ENCODE data around the gene SH3BP4. TPM values are rescaled to one million over a fixed set of nuclear protein-coding genes. Genes with fewer than 3 reads are reported as not detected.
A peak's percentile ranks its signal among the peaks of the same experiment; 100 is the strongest.

The SH3BP4 gene
- total and polyA plus RNA-seq, 2 of the 13 experiments (the other 11 are each of a cell fraction or from before 2014, with no cell fraction given) = 34.6 to 99.1 TPM

GRCh38 chr2:234904785-234905184 lies 47.0 kb upstream of the SH3BP4 start:
- Histone ChIP-seq H3K9ac (ENCODE audit: insufficient read depth, low read depth, low read length) (no peak overlapping the region), H3K27me3 (ENCODE audit: control insufficient read depth in 1 of 2, insufficient read depth in 2 of 2, low read length in 2 of 2) (peaks cover 0 to 9% of the 10 kb centered on the region in 2 experiments; a peak in 2 of 5 replicates), H3K4me3 (replicated peaks in 1 of 3; ENCODE audit: insufficient read depth in 1 of 3, low read depth in 2 of 3, low read length in 3 of 3) (no peak overlapping the region), H3K36me3 (replicated peaks in 1 of 2; ENCODE audit: control insufficient read depth in 1 of 2, insufficient read depth in 2 of 2, low read length in 2 of 2) (no peaks in the 10 kb centered on the region), H3K27ac (ENCODE audit: extremely low read length, insufficient read depth, low read length) (no peak overlapping the region), H3K79me2 (ENCODE audit: insufficient read depth, low read length) (no peaks in the 10 kb centered on the region), H3K4me1 (ENCODE audit: insufficient read depth, low read length) (peaks cover 41% of the 10 kb centered on the region), H4K20me1 (ENCODE audit: insufficient read depth, low read length) (no peaks in the 10 kb centered on the region), H3K9me3 (ENCODE audit: low read length) (no peaks in the 10 kb centered on the region), H2AFZ (ENCODE audit: low read length) (no peak overlapping the region), H3K4me2 (ENCODE audit: low read depth, low read length) (peak overlapping the region; percentile 2; the same call in 1 of the 2 replicates)
- peak; percentile 80 for ATAC-seq
- intact Hi-C loops (cut with micrococcal nuclease; ENCODE audit: unreplicated experiment) = no loop called here
- no peak for DNase-seq (ENCODE audit: low spot score)
- in situ Hi-C loops (cut with HindIII; ENCODE audit: extremely low pct_ligation_motif_present, low pct_unique_long_range_greater_than_20kb) = no loop called here
- TF ChIP-seq, protein P1, sequence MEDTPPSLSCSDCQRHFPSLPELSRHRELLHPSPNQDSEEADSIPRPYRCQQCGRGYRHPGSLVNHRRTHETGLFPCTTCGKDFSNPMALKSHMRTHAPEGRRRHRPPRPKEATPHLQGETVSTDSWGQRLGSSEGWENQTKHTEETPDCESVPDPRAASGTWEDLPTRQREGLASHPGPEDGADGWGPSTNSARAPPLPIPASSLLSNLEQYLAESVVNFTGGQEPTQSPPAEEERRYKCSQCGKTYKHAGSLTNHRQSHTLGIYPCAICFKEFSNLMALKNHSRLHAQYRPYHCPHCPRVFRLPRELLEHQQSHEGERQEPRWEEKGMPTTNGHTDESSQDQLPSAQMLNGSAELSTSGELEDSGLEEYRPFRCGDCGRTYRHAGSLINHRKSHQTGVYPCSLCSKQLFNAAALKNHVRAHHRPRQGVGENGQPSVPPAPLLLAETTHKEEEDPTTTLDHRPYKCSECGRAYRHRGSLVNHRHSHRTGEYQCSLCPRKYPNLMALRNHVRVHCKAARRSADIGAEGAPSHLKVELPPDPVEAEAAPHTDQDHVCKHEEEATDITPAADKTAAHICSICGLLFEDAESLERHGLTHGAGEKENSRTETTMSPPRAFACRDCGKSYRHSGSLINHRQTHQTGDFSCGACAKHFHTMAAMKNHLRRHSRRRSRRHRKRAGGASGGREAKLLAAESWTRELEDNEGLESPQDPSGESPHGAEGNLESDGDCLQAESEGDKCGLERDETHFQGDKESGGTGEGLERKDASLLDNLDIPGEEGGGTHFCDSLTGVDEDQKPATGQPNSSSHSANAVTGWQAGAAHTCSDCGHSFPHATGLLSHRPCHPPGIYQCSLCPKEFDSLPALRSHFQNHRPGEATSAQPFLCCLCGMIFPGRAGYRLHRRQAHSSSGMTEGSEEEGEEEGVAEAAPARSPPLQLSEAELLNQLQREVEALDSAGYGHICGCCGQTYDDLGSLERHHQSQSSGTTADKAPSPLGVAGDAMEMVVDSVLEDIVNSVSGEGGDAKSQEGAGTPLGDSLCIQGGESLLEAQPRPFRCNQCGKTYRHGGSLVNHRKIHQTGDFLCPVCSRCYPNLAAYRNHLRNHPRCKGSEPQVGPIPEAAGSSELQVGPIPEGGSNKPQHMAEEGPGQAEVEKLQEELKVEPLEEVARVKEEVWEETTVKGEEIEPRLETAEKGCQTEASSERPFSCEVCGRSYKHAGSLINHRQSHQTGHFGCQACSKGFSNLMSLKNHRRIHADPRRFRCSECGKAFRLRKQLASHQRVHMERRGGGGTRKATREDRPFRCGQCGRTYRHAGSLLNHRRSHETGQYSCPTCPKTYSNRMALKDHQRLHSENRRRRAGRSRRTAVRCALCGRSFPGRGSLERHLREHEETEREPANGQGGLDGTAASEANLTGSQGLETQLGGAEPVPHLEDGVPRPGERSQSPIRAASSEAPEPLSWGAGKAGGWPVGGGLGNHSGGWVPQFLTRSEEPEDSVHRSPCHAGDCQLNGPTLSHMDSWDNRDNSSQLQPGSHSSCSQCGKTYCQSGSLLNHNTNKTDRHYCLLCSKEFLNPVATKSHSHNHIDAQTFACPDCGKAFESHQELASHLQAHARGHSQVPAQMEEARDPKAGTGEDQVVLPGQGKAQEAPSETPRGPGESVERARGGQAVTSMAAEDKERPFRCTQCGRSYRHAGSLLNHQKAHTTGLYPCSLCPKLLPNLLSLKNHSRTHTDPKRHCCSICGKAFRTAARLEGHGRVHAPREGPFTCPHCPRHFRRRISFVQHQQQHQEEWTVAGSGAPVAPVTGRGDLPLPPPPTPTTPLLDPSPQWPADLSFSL (CRISPR knock-in tag; IDR thresholded peaks at IDR 0.05) = no peak
- TF ChIP-seq CEBPG (CRISPR knock-in tag; IDR thresholded peaks at IDR 0.05) (peak; percentile 65), ZMYM3 (CRISPR knock-in tag; IDR thresholded peaks at IDR 0.05) (peak; percentile 33; the same call in 1 of the 2 replicates), SMAD9 (CRISPR knock-in tag; IDR thresholded peaks at IDR 0.05) (no peak), CEBPB (IDR thresholded peaks at IDR 0.05; ENCODE audit: borderline replicate concordance, low read depth, low read length) (peak; percentile 67), ZNF331 (CRISPR knock-in tag; IDR thresholded peaks at IDR 0.05) (peak; percentile 96), HNF4A (CRISPR knock-in tag; IDR thresholded peaks at IDR 0.05) (peak; percentile 55)
- TF ChIP-seq, protein P2, sequence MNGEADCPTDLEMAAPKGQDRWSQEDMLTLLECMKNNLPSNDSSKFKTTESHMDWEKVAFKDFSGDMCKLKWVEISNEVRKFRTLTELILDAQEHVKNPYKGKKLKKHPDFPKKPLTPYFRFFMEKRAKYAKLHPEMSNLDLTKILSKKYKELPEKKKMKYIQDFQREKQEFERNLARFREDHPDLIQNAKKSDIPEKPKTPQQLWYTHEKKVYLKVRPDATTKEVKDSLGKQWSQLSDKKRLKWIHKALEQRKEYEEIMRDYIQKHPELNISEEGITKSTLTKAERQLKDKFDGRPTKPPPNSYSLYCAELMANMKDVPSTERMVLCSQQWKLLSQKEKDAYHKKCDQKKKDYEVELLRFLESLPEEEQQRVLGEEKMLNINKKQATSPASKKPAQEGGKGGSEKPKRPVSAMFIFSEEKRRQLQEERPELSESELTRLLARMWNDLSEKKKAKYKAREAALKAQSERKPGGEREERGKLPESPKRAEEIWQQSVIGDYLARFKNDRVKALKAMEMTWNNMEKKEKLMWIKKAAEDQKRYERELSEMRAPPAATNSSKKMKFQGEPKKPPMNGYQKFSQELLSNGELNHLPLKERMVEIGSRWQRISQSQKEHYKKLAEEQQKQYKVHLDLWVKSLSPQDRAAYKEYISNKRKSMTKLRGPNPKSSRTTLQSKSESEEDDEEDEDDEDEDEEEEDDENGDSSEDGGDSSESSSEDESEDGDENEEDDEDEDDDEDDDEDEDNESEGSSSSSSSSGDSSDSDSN (CRISPR knock-in tag; IDR thresholded peaks at IDR 0.05) = 0 out of 2 replicates have a peak, but pooled peaks have one; percentile 23
- no TSS peak for BruUV-seq (replicated peaks)
- ChIA-PET CTCF (ENCODE audit: low intra/inter-chr PET ratio, low total read pairs) (no interaction called here), POLR2A (interaction anchor here (0.6 kb wide), 1 partner anchor 216 kb away, joined by 3 read pairs; no protein-coding TSS in a partner anchor)
- FAIRE-seq = no peak
- WGBS (ENCODE audit: low lambda C conversion rate) = 3% methylated on average over 2 of the region's 2 CpGs

All from HepG2 (cell line).